Cardiac muscle cell (in vitro differentiated cells and primary cell): Measurements from ENCODE around the gene PLK2. TPM values are rescaled to one million over a fixed set of nuclear protein-coding genes. Genes with fewer than 3 reads are reported as not detected.
A peak's percentile ranks its signal among the peaks of the same experiment; 100 is the strongest.

ENCODE experiments used
- DNase-seq, 2 donors: peaks; one replicate each; pipeline versions ENCODE4 v3.0.0 to v3.0.0-alpha.2; 2010 to 2017; ENCODE audit warnings: low read depth in 1 of 2, low spot score in 1 of 2
- H3K27ac ChIP-seq: fragments of 200-600 bp; sonication (generic); 2 replicates; pipeline ENCODE4 v1.5.1; 2016
- H3K27me3 ChIP-seq: fragments of 200-600 bp; sonication (generic); 2 replicates; pipeline ENCODE4 v1.6.0; 2016; ENCODE audit warnings: control low read depth
- H3K36me3 ChIP-seq: fragments of 200-600 bp; sonication (generic); 2 replicates; pipeline ENCODE4 v1.5.1; 2016; ENCODE audit warnings: control low read depth
- H3K4me1 ChIP-seq: fragments of 200-600 bp; sonication (generic); 2 replicates; pipeline ENCODE4 v1.8.1; 2017; ENCODE audit warnings: low read depth, mild to moderate bottlenecking, mixed run types
- H3K4me3 ChIP-seq: fragments of 200-600 bp; sonication (generic); 2 replicates; pipeline ENCODE4 v1.5.1; 2016; ENCODE audit warnings: mild to moderate bottlenecking
- H3K9me3 ChIP-seq: fragments of 200-600 bp; sonication (generic); 2 replicates; pipeline ENCODE4 v1.5.1; 2017; ENCODE audit warnings: low read depth, mild to moderate bottlenecking, control low read depth
- CTCF ChIP-seq: IDR thresholded peaks from 2 replicates; pipeline ENCODE4 v1.5.1; 2012; ENCODE audit warnings: low read depth, mild to moderate bottlenecking, low read length
- polyA plus RNA-seq: library from polyadenylated mRNA; unstranded; fragments of >200 nt; fragmentation: Nextera tagmentation; extraction: Ambion mirVana; gene quantifications from 2 replicates; pipeline ENCODE4 v1.2.1, GENCODE V29; 2016
- total RNA-seq: library from RNA; depleted of rRNA; stranded (reverse); fragments of >200 nt; gene quantifications from 2 replicates; pipeline ENCODE4 v1.2.3, GENCODE V29; 2016

Gene PLK2
- total and polyA plus RNA-seq, 2 experiments from 2014 or later: 25.1 to 147 TPM

GRCh38 chr5:58407042-58407719 is 52.7 kb downstream of the PLK2 start:
- TF ChIP-seq CTCF: no peak
- H3K4me1 ChIP-seq: no peaks in the 10 kb centered on the region
- H3K36me3 ChIP-seq: no peaks in the 10 kb centered on the region
- H3K9me3 ChIP-seq: no peaks in the 10 kb centered on the region
- no peak overlapping the region for H3K4me3 ChIP-seq
- peak in 1 of 2 donors; percentile 38 for DNase-seq
- H3K27me3 ChIP-seq: no peaks in the 10 kb centered on the region
- H3K27ac ChIP-seq: no peak overlapping the region

- H3K27me3 ChIP-seq: no peaks in the 10 kb centered on the region
- no peak overlapping the region for H3K27ac ChIP-seq
- DNase-seq: no peak
- H3K36me3 ChIP-seq: no peaks in the 10 kb centered on the region
- H3K4me3 ChIP-seq: no peak overlapping the region
- TF ChIP-seq CTCF: no peak
- no peaks in the 10 kb centered on the region for H3K4me1 ChIP-seq
- no peaks in the 10 kb centered on the region for H3K9me3 ChIP-seq
Measured at GRCh38 chr5:58406394-58406793, 53.5 kb downstream of the PLK2 start.

GRCh38 chr5:58405175-58405574 is 54.7 kb downstream of the PLK2 start:
- no peaks in the 10 kb centered on the region for H3K36me3 ChIP-seq
- DNase-seq: no peak
- H3K4me1 ChIP-seq: no peaks in the 10 kb centered on the region
- no peak overlapping the region for H3K4me3 ChIP-seq
- no peaks in the 10 kb centered on the region for H3K27me3 ChIP-seq
- no peak overlapping the region for H3K27ac ChIP-seq
- TF ChIP-seq CTCF: no peak
- H3K9me3 ChIP-seq: no peaks in the 10 kb centered on the region

GRCh38 chr5:58404734-58405133 is 55.2 kb downstream of the PLK2 start:
- Histone ChIP-seq H3K9me3 (no peaks in the 10 kb centered on the region), H3K27me3 (no peaks in the 10 kb centered on the region), H3K4me1 (no peaks in the 10 kb centered on the region), H3K4me3 (no peak overlapping the region), H3K36me3 (no peaks in the 10 kb centered on the region), H3K27ac (no peak overlapping the region)
- TF ChIP-seq CTCF: no peak
- no peak for DNase-seq

Other genes with a start within 250 kb of the PLK2 start
- not detected in 2 replicates for gene GAPT, start 31.3 kb upstream of the PLK2 start, total RNA-seq
- not detected in 2 replicates for gene GAPT, start 31.3 kb upstream of the PLK2 start, polyA plus RNA-seq
- gene RAB3C, start 123.0 kb upstream of the PLK2 start, total RNA-seq: 0.69 and 1.8 TPM in 2 replicates
- 0.32 and 1.1 TPM in 2 replicates for gene RAB3C, start 123.0 kb upstream of the PLK2 start, polyA plus RNA-seq